ENCODE results near the gene BAIAP3. TPM values are rescaled to one million over a fixed set of nuclear protein-coding genes. Genes with fewer than 3 reads are reported as not detected.
A peak's percentile ranks its signal among the peaks of the same experiment; 100 is the strongest.
"Not testable (repeated sequence)": the region's sequence is repeated elsewhere in the genome, so short reads cannot be mapped to it uniquely, and the experiment has no call there.

The BAIAP3 gene
- total RNA-seq, 1 donor from 2014 or later: 6.5 TPM

GRCh38 chr16:1326391-1326790 is 7.1 kb upstream of the BAIAP3 start:
- peak overlapping the region; percentile 63 for H3K4me3 Mint-ChIP-seq (ENCODE audit: unreplicated experiment)
- TF ChIP-seq CTCF (IDR thresholded peaks at IDR 0.05; ENCODE audit: unreplicated experiment): no peak
- H3K27ac Mint-ChIP-seq (ENCODE audit: unreplicated experiment): peak overlapping the region; percentile 70
- H3K27me3 Mint-ChIP-seq (ENCODE audit: unreplicated experiment): peaks cover 6% of the 10 kb centered on the region
- H3K4me1 Mint-ChIP-seq (ENCODE audit: unreplicated experiment): no peaks in the 10 kb centered on the region
- H3K9me3 Mint-ChIP-seq (ENCODE audit: unreplicated experiment): no peaks in the 10 kb centered on the region
- H3K36me3 Mint-ChIP-seq (ENCODE audit: low read depth, unreplicated experiment): peaks cover 5% of the 10 kb centered on the region
- DNase-seq (ENCODE audit: low spot score): no peak

- Mint-ChIP-seq H3K4me3 (ENCODE audit: unreplicated experiment) (peak overlapping the region; percentile 63), H3K27me3 (ENCODE audit: unreplicated experiment) (peaks cover 12% of the 10 kb centered on the region), H3K27ac (ENCODE audit: unreplicated experiment) (no peak overlapping the region), H3K4me1 (ENCODE audit: unreplicated experiment) (peaks cover 4% of the 10 kb centered on the region), H3K36me3 (ENCODE audit: low read depth, unreplicated experiment) (peaks cover 5% of the 10 kb centered on the region), H3K9me3 (ENCODE audit: unreplicated experiment) (no peaks in the 10 kb centered on the region)
- no peak for TF ChIP-seq CTCF (IDR thresholded peaks at IDR 0.05; ENCODE audit: unreplicated experiment)
- no peak for DNase-seq (ENCODE audit: low spot score)
Observed at GRCh38 chr16:1326946-1327618, 6.4 kb upstream of the BAIAP3 start.

- no peak for DNase-seq (ENCODE audit: low spot score)
- Mint-ChIP-seq H3K4me3 (ENCODE audit: unreplicated experiment) (no peak overlapping the region), H3K36me3 (ENCODE audit: low read depth, unreplicated experiment) (peaks cover 5% of the 10 kb centered on the region), H3K27me3 (ENCODE audit: unreplicated experiment) (peaks cover 16% of the 10 kb centered on the region), H3K4me1 (ENCODE audit: unreplicated experiment) (peaks cover 4% of the 10 kb centered on the region), H3K27ac (ENCODE audit: unreplicated experiment) (no peak overlapping the region), H3K9me3 (ENCODE audit: unreplicated experiment) (no peaks in the 10 kb centered on the region)
- TF ChIP-seq CTCF (IDR thresholded peaks at IDR 0.05; ENCODE audit: unreplicated experiment): no peak
Observed at GRCh38 chr16:1327619-1327947, 5.9 kb upstream of the BAIAP3 start.

GRCh38 chr16:1328136-1328535 is 5.3 kb upstream of the BAIAP3 start:
- not testable (repeated sequence) for H3K9me3 Mint-ChIP-seq (ENCODE audit: unreplicated experiment); H3K4me3 Mint-ChIP-seq (ENCODE audit: unreplicated experiment); DNase-seq (ENCODE audit: low spot score); H3K36me3 Mint-ChIP-seq (ENCODE audit: low read depth, unreplicated experiment); H3K27ac Mint-ChIP-seq (ENCODE audit: unreplicated experiment); H3K4me1 Mint-ChIP-seq (ENCODE audit: unreplicated experiment)
- peaks cover 16% of the 10 kb centered on the region for H3K27me3 Mint-ChIP-seq (ENCODE audit: unreplicated experiment)

- H3K27ac Mint-ChIP-seq (ENCODE audit: unreplicated experiment); H3K9me3 Mint-ChIP-seq (ENCODE audit: unreplicated experiment); DNase-seq (ENCODE audit: low spot score); H3K4me1 Mint-ChIP-seq (ENCODE audit: unreplicated experiment); H3K36me3 Mint-ChIP-seq (ENCODE audit: low read depth, unreplicated experiment); H3K4me3 Mint-ChIP-seq (ENCODE audit: unreplicated experiment): not testable (repeated sequence)
- H3K27me3 Mint-ChIP-seq (ENCODE audit: unreplicated experiment): peaks cover 16% of the 10 kb centered on the region
Observed at GRCh38 chr16:1328961-1329360, 4.5 kb upstream of the BAIAP3 start.

- Mint-ChIP-seq H3K9me3 (ENCODE audit: unreplicated experiment) (no peaks in the 10 kb centered on the region), H3K4me3 (ENCODE audit: unreplicated experiment) (no peak overlapping the region), H3K36me3 (ENCODE audit: low read depth, unreplicated experiment) (peaks cover 5% of the 10 kb centered on the region), H3K27ac (ENCODE audit: unreplicated experiment) (no peak overlapping the region), H3K4me1 (ENCODE audit: unreplicated experiment) (peaks cover 4% of the 10 kb centered on the region), H3K27me3 (ENCODE audit: unreplicated experiment) (peaks cover 20% of the 10 kb centered on the region)
- peak; percentile 92 for TF ChIP-seq CTCF (IDR thresholded peaks at IDR 0.05; ENCODE audit: unreplicated experiment)
- no peak for DNase-seq (ENCODE audit: low spot score)
Observed at GRCh38 chr16:1330260-1330914, 3.1 kb upstream of the BAIAP3 start.
